Measurements from ENCODE around the gene ZNF574.

DNA sequence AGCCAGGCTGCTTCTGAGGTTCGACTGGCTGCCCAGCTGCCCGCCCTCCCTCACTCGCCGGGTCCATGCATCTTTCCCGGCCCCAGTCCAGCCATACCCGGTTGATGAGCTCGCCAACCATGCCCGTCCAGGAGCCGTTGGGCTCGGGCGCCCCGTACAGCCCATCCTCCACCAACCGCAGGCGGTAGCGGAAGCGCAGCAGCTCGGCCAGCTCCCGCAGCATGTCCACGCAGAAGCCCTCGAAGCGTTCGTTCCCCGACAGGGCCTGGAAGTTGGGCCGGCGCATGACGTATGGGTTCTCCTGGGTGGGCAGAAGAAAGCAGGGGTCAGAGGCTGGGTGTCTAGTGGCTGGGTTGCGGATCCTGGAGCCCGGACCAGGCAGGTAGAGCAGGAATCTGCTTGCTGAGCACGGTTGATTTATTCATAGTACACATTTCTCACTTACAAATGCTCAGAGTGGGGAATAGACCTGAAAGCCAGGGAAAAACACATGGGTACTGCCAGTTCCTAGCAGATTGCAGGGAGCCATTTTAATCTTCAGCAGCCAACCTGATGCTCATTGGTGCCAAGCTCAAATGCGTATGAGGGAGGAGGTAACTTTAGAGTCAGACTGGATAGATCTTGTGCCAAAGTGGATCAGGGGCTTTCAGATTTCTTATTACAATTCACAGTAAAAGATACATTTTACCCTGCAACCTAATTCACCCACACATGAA lies 33.4 kb upstream of the ZNF574 start:
- TF ChIP-seq, protein P1, sequence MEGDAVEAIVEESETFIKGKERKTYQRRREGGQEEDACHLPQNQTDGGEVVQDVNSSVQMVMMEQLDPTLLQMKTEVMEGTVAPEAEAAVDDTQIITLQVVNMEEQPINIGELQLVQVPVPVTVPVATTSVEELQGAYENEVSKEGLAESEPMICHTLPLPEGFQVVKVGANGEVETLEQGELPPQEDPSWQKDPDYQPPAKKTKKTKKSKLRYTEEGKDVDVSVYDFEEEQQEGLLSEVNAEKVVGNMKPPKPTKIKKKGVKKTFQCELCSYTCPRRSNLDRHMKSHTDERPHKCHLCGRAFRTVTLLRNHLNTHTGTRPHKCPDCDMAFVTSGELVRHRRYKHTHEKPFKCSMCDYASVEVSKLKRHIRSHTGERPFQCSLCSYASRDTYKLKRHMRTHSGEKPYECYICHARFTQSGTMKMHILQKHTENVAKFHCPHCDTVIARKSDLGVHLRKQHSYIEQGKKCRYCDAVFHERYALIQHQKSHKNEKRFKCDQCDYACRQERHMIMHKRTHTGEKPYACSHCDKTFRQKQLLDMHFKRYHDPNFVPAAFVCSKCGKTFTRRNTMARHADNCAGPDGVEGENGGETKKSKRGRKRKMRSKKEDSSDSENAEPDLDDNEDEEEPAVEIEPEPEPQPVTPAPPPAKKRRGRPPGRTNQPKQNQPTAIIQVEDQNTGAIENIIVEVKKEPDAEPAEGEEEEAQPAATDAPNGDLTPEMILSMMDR (conservative IDR thresholded peaks at IDR 0.05; ENCODE audit: low read length): no peak
- TF ChIP-seq EZH2phosphoT487 (IDR thresholded peaks at IDR 0.05; ENCODE audit: borderline replicate concordance): no peak

Measured in Loucy (cell line).